LNCAP (cell line): ENCODE data around the gene SELENOS.

Source experiments
- CTCF ChIP-seq: fragments of 450-650 bp; IDR thresholded peaks from 2 replicates; pipeline ENCODE4 v1.5.1; 2017; ENCODE audit warnings: mild to moderate bottlenecking

SELENOS gene

GRCh38 chr15:101277038-101277822, at the start of gene SELENOS:
SELENOS (minus strand) TSS chr15:101277485; CDS start chr15:101277417, 68 bp downstream.
- no peak for TF ChIP-seq CTCF

GRCh38 chr15:101326462-101327146, 49.3 kb upstream of the SELENOS start:
- no peak for TF ChIP-seq CTCF

GRCh38 chr15:101326026-101326315, 48.7 kb upstream of the SELENOS start:
- no peak for TF ChIP-seq CTCF

- no peak for TF ChIP-seq CTCF
Observed at GRCh38 chr15:101325263-101326025, 48.2 kb upstream of the SELENOS start.

- TF ChIP-seq CTCF, result no peak
Observed at GRCh38 chr15:101324524-101325177, 47.4 kb upstream of the SELENOS start.

- no peak for TF ChIP-seq CTCF
Observed at GRCh38 chr15:101323793-101324523, 46.7 kb upstream of the SELENOS start.
